ENCODE measurements around the gene SORBS1.

DNA sequence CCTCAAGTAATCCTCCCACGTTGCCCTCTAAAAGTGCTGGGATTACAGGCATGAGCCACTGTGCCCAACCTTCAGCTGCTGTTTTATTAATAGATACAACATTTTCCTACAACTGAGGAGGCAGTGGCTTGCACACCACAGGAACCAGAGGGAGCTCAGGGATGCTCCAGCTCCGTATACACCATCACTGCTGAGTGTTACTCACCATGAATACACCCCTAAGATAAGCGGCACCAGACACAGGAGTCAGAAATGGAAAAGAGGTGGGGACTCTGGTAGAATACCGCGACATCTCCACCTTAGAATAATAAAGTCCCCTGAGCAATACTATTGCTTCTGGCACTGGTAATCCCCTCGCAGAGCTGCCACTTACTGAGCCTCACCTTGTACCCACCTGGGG is 201.7 kb downstream of the SORBS1 start:
- TF ChIP-seq, protein P1, sequence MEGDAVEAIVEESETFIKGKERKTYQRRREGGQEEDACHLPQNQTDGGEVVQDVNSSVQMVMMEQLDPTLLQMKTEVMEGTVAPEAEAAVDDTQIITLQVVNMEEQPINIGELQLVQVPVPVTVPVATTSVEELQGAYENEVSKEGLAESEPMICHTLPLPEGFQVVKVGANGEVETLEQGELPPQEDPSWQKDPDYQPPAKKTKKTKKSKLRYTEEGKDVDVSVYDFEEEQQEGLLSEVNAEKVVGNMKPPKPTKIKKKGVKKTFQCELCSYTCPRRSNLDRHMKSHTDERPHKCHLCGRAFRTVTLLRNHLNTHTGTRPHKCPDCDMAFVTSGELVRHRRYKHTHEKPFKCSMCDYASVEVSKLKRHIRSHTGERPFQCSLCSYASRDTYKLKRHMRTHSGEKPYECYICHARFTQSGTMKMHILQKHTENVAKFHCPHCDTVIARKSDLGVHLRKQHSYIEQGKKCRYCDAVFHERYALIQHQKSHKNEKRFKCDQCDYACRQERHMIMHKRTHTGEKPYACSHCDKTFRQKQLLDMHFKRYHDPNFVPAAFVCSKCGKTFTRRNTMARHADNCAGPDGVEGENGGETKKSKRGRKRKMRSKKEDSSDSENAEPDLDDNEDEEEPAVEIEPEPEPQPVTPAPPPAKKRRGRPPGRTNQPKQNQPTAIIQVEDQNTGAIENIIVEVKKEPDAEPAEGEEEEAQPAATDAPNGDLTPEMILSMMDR (IDR thresholded peaks at IDR 0.05): no peak
- no peak for TF ChIP-seq POLR2A (IDR thresholded peaks at IDR 0.05)
